HepG2 (cell line): Measurements from ENCODE around the gene POLR2J2. TPM values are rescaled to one million over a fixed set of nuclear protein-coding genes. Genes with fewer than 3 reads are reported as not detected.
"Not testable (repeated sequence)": the region's sequence is repeated elsewhere in the genome, so short reads cannot be mapped to it uniquely, and the experiment has no call there.

Source experiments
- ATAC-seq: fragments of 200-7000 bp; cut with Tn5 transposase; 3 replicates; pipeline ENCODE4 v1.9.1; 2020; ENCODE audit warnings: mild to moderate bottlenecking, moderate library complexity
- BruUV-seq: library from RNA; stranded (reverse); fragments of 400-500 nt; replicated peaks from 2 replicates; lab custom pipeline; 2021; lab: Mats Ljungman, UMichigan
- CTCF ChIA-PET: fragments of 300-600 bp; formaldehyde crosslinking; extraction: SDS; loops from one replicate; lab custom pipeline; 2021; ENCODE audit warnings: low total read pairs, inconsistent platforms, low intra/inter-chr PET ratio; lab: Yijun Ruan, JAX
- POLR2A ChIA-PET: fragments of 350-600 bp; sonication (Branson Sonifier 250); formaldehyde crosslinking; loops from one replicate; lab custom pipeline; 2020; ENCODE audit warnings: antibody characterized with exemption, inconsistent platforms; lab: Yijun Ruan, JAX
- DNase-seq: peaks from one replicate; pipeline ENCODE4 v3.0.0-alpha.2; 2015; ENCODE audit warnings: low spot score
- FAIRE-seq: peaks from 3 replicates; lab custom pipeline; 2011; peaks lifted over from hg19 to GRCh38; lab: Jason Lieb, UNC
- H2AFZ ChIP-seq: one replicate; pipeline ENCODE4 v1.6.1; 2011; ENCODE audit warnings: low read length, inconsistent platforms
- H3K27ac ChIP-seq: fragments of 300-600 bp; 3 replicates; pipeline ENCODE4 v1.8.0; 2011; ENCODE audit warnings: mixed run types, mild to moderate bottlenecking, mixed read lengths, low read length, inconsistent platforms; ENCODE audit not compliant: insufficient read depth; ENCODE audit errors: extremely low read length
- H3K27me3 ChIP-seq, 2 experiments: fragments of 200-600 bp in 1 of 2; 2 replicates in 1 of 2; 3 replicates in 1 of 2; pipeline versions ENCODE4 v1.6.0 to v1.8.0; 2011; ENCODE audit warnings: low read length in 2 of 2, mild to moderate bottlenecking in 2 of 2, moderate library complexity in 2 of 2, inconsistent platforms in 1 of 2; ENCODE audit not compliant: insufficient read depth in 2 of 2, control insufficient read depth in 1 of 2
- H3K36me3 ChIP-seq, 2 experiments: fragments of 200-600 bp in 1 of 2; replicated peaks in 1 of 2; 2 replicates in 1 of 2; 3 replicates in 1 of 2; pipeline versions ENCODE4 v1.5.1 to v1.8.0; 2011; ENCODE audit warnings: low read length in 2 of 2, inconsistent platforms in 1 of 2; ENCODE audit not compliant: insufficient read depth in 2 of 2, control insufficient read depth in 1 of 2
- H3K4me1 ChIP-seq: 2 replicates; pipeline ENCODE4 v1.5.1; 2012; ENCODE audit warnings: low read length, inconsistent platforms; ENCODE audit not compliant: insufficient read depth
- H3K4me2 ChIP-seq: 2 replicates; pipeline ENCODE4 v1.6.0; 2011; ENCODE audit warnings: low read depth, low read length, inconsistent platforms
- H3K4me3 ChIP-seq, 3 experiments: fragments of 200-600 bp in 1 of 3; sonication (generic), shearing (Covaris generic) in 1 of 3; replicated peaks in 1 of 3; 2 replicates each; pipeline ENCODE4 v1.5.1; 2011 to 2016; ENCODE audit warnings: low read length in 3 of 3, inconsistent platforms in 2 of 3, low read depth in 2 of 3, mild to moderate bottlenecking in 2 of 3, control low read depth in 1 of 3, mixed read lengths in 1 of 3; ENCODE audit not compliant: insufficient read depth in 1 of 3
- H3K79me2 ChIP-seq: one replicate; pipeline ENCODE4 v1.6.1; 2011; ENCODE audit warnings: low read length, inconsistent platforms; ENCODE audit not compliant: insufficient read depth
- H3K9ac ChIP-seq: 2 replicates; pipeline ENCODE4 v1.6.0; 2011; ENCODE audit warnings: mild to moderate bottlenecking, low read depth, low read length, inconsistent platforms; ENCODE audit not compliant: insufficient read depth
- H3K9me3 ChIP-seq: 2 replicates; pipeline ENCODE4 v1.5.1; 2012; ENCODE audit warnings: mild to moderate bottlenecking, low read length
- H4K20me1 ChIP-seq: 2 replicates; pipeline ENCODE4 v1.6.0; 2011; ENCODE audit warnings: inconsistent platforms, mild to moderate bottlenecking, low read length, moderate library complexity; ENCODE audit not compliant: insufficient read depth
- WGBS: methylation state at CpG from one replicate; pipeline ENCODE4 v1.1.6; 2017; ENCODE audit warnings: low lambda C conversion rate; 5-methylcytosine and 5-hydroxymethylcytosine counted together
- in situ Hi-C: cut with HindIII; loops from 2 replicates; pipeline ENCODE4 v1.10.0; 2017; ENCODE audit warnings: low pct_unique_long_range_greater_than_20kb; ENCODE audit not compliant: extremely low pct_ligation_motif_present
- intact Hi-C: fragments of 100-400 bp; cut with micrococcal nuclease; formaldehyde crosslinking; loops from one replicate; pipeline ENCODE4 v1.10.0; 2022; ENCODE audit not compliant: unreplicated experiment
- polyA plus RNA-seq, 8 experiments: library from polyadenylated mRNA; depleted of rRNA in 3 of 8; stranded (reverse) in 7 of 8; unstranded in 1 of 8; fragments of >200 nt; fragmentation: Illumina TruSeq in 4 of 8; extraction: Trizol in 4 of 8; gene quantifications; 2 replicates each; pipeline versions ENCODE4 v1.2.1 to v1.2.3, GENCODE V29; 2011 to 2016; ENCODE audit warnings: low read depth in 4 of 8, missing spikeins in 1 of 8, mixed read lengths in 1 of 8; ENCODE audit not compliant: insufficient read depth in 1 of 8
- total RNA-seq, 5 experiments: library from RNA; depleted of rRNA; stranded (reverse); fragments of >200 nt; fragmentation: Illumina TruSeq; extraction: Trizol; gene quantifications; 2 replicates each; pipeline ENCODE4 v1.2.3, GENCODE V29; 2016; ENCODE audit warnings: low read depth in 1 of 5

The POLR2J2 gene
- total and polyA plus RNA-seq, 2 of the 13 experiments (the other 11 are each of a cell fraction or from before 2014, with no cell fraction given), result 1.6 to 2.7 TPM

DNA sequence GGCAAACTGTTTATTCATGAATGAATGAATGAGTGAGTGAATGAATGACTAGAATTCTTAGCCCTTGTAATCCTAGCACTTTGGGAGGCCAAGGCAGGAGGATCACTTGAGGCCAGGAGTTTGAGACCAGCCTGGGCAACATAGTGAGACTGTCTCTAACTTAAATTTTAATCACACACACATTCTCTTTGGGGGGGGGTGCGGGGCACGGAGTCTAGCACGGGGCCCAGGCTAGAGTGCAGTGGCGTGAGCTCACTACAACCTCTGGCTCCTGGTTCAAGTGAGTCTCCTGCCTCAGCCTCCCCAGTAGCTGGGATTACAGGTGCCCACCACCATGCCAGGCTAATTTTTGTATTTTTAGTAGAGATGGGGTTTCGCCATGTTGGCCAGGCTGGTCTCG, 19.1 kb upstream of the POLR2J2 start:
- ATAC-seq, H3K79me2 ChIP-seq, intact Hi-C loops, H3K36me3 ChIP-seq, POLR2A ChIA-PET, H3K27me3 ChIP-seq, in situ Hi-C loops, H2AFZ ChIP-seq, H3K27ac ChIP-seq, H3K4me3 ChIP-seq, H4K20me1 ChIP-seq, H3K4me2 ChIP-seq, BruUV-seq, H3K9me3 ChIP-seq, H3K9ac ChIP-seq, FAIRE-seq, CTCF ChIA-PET, DNase-seq, H3K4me1 ChIP-seq: not testable (repeated sequence)
- WGBS, result 88% methylated on average over 4 of the region's 6 CpGs

DNA sequence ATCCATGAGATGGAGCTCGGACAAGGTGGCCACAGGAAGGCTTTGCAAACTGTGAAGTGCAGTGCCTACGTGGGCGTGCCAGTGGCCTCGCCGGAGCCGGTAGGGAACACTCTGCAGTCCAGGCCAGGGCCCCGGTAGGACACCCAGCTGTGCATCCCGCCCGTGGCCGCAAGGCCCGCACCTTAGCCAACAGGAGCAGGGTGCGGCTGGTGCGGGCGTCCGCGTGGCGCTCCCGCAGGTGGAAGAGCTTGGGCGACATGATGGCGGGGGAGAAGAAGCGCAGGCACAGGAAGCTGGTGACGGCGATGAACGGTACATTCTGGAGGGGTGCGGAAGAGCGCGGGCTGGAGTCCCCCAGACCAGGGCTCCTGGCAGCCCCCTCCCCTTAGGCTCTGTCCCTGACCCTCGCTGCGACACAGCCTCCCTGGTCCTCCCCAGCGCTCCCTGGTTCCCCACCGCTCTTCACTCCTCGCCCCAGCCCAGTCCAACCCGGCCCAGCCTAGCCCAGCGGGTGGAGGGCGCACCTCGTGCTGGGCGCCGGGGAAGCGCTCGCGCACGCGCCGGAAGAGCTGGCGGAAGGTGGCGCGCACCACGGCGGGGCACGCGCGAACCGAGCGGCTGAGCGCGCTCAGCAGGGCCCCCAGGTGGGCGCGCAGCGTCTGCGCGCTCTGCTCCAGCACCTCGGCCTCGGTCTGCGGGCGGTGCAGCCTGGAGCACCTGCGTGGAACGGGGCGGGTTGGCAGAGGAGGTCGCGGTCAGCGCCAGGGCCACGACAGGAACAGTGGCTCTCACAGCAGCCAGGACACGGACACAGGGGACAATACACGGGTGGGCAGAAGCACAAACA, 18.2 kb upstream of the POLR2J2 start:
- no CpG with 5 or more reads among the region's 74 CpGs for WGBS
- H3K4me2 ChIP-seq, H3K9ac ChIP-seq, FAIRE-seq, in situ Hi-C loops, H2AFZ ChIP-seq, H3K4me3 ChIP-seq, H3K27me3 ChIP-seq, CTCF ChIA-PET, H3K79me2 ChIP-seq, H3K27ac ChIP-seq, BruUV-seq, H3K36me3 ChIP-seq, POLR2A ChIA-PET, H3K9me3 ChIP-seq, intact Hi-C loops, H4K20me1 ChIP-seq, H3K4me1 ChIP-seq, DNase-seq: not testable (repeated sequence)
- ATAC-seq, result peak; percentile 12

DNA sequence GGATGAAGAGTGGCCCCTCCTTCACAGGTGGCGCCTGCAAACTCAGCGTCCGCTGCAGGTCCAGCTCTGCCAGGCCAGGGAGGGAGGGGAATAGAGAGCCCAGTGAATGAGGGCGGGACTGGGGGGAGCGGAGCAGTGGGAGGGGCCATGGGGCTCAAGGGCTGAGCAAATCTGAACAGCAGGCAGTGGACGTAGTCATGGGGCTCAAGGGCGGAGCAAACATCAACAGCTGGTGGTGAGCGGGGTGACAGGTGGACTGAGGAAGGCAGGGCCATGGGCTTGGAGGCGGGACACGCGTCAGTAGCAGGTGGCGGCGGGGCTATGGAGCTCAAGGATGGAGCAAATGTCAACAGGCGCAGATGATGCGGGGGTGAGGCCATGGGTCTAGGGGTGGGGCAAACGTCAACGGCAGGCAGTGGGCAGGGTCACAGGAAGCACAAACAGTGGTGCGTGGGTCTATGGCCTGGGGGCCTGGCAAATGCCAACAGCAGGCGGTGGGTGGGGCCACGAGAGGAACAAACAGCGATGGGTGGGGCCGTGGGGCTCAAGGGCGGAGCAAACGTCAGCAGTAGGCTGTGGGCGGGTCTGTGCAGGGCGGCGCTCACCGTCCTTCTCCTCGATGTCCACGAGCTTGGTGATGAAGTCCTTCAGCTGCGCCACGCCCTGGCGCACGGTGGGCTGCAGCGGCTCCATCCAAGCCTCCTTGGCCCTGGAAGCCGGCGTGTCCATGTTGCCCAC, 17.0 kb upstream of the POLR2J2 start:
- intact Hi-C loops, DNase-seq, BruUV-seq, H3K27ac ChIP-seq, FAIRE-seq, H3K4me1 ChIP-seq, H3K9ac ChIP-seq, H3K4me2 ChIP-seq, POLR2A ChIA-PET, H2AFZ ChIP-seq, H3K4me3 ChIP-seq, in situ Hi-C loops, H3K36me3 ChIP-seq, H3K27me3 ChIP-seq, H3K79me2 ChIP-seq, H4K20me1 ChIP-seq, CTCF ChIA-PET, H3K9me3 ChIP-seq: not testable (repeated sequence)
- ATAC-seq, result peak; percentile 89
- no CpG with 5 or more reads among the region's 37 CpGs for WGBS

DNA sequence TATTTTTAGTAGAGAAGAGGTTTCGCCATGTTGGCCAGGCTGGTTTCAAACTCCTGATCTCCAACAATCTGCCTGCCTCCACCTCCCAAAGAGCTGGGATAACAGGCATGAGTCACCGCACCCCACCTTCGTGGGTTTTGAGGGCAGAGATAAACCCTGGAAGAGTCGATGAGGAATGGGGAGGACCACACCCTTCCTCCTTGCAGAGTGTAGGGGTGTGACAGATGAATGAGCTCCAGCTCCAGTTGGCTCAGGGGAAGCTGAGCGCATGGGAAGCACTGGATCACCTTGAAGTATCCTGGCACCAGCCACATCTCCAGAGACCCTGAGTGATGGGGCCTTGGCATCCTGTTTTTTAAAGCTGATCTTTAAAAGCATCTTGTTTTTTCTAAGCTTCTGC, 11.1 kb upstream of the POLR2J2 start:
- H3K27me3 ChIP-seq, H3K9ac ChIP-seq, BruUV-seq, POLR2A ChIA-PET, H2AFZ ChIP-seq, H3K27ac ChIP-seq, H3K4me2 ChIP-seq, H3K79me2 ChIP-seq, ATAC-seq, DNase-seq, H3K4me3 ChIP-seq, H3K4me1 ChIP-seq, FAIRE-seq, intact Hi-C loops, H3K36me3 ChIP-seq, in situ Hi-C loops, CTCF ChIA-PET, H4K20me1 ChIP-seq, H3K9me3 ChIP-seq: not testable (repeated sequence)
- WGBS, result no CpG with 5 or more reads among the region's 5 CpGs
